Erythroblast (primary cell): ENCODE results near the gene MUTYH.
"Not testable (repeated sequence)": the region's sequence is repeated elsewhere in the genome, so short reads cannot be mapped to it uniquely, and the experiment has no call there.

Source experiments
- DNase-seq, 2 experiments: peaks; one replicate each; lab custom pipeline; 2025; lab: John Stamatoyannopoulos, UW
- GATA1 ChIP-seq: IDR thresholded peaks from 2 replicates; pipeline ENCODE4 v1.6.1; 2011; ENCODE audit warnings: low read depth, mild to moderate bottlenecking, control low read depth, low read length, moderate library complexity
- POLR2A ChIP-seq: IDR thresholded peaks from 2 replicates; pipeline ENCODE4 v1.6.1; 2011; ENCODE audit warnings: mild to moderate bottlenecking, low read length

Gene MUTYH

GRCh38 chr1:45364294-45364693 is 24.1 kb upstream of the MUTYH start:
- TF ChIP-seq GATA1 (no peak), POLR2A (no peak)
- no peak for DNase-seq

- not testable (repeated sequence) for DNase-seq
Measured at GRCh38 chr1:45360981-45361380, 20.7 kb upstream of the MUTYH start.

GRCh38 chr1:45359882-45360513 is 19.8 kb upstream of the MUTYH start:
- peak; percentile 70 to 78 for DNase-seq
- TF ChIP-seq POLR2A = no peak
- no peak for TF ChIP-seq GATA1

- no peak for DNase-seq
- no peak for TF ChIP-seq POLR2A
- no peak for TF ChIP-seq GATA1
Measured at GRCh38 chr1:45356186-45356585, 15.9 kb upstream of the MUTYH start.

GRCh38 chr1:45355683-45356082 is 15.4 kb upstream of the MUTYH start:
- DNase-seq = no peak
- TF ChIP-seq GATA1 = no peak
- TF ChIP-seq POLR2A = no peak

- no peak for DNase-seq
- TF ChIP-seq POLR2A (no peak), GATA1 (no peak)
Measured at GRCh38 chr1:45354838-45355237, 14.6 kb upstream of the MUTYH start.

GRCh38 chr1:45353685-45354084 is 13.4 kb upstream of the MUTYH start:
- TF ChIP-seq POLR2A = no peak
- no peak for TF ChIP-seq GATA1
- no peak for DNase-seq

- no peak for DNase-seq
Measured at GRCh38 chr1:45351508-45351907, 11.3 kb upstream of the MUTYH start.

GRCh38 chr1:45348966-45349677 is 8.9 kb upstream of the MUTYH start:
- no peak for TF ChIP-seq GATA1
- DNase-seq = peak in 1 of 2 experiments; percentile 20

More at GRCh38 chr1:45351508-45351907, 11.3 kb upstream of the MUTYH start:
- no peak for TF ChIP-seq GATA1
- TF ChIP-seq POLR2A = no peak

- no peak for DNase-seq
- TF ChIP-seq POLR2A (no peak), GATA1 (no peak)
Measured at GRCh38 chr1:45348609-45348965, 8.3 kb upstream of the MUTYH start.

GRCh38 chr1:45348020-45348419 is 7.8 kb upstream of the MUTYH start:
- TF ChIP-seq POLR2A = no peak
- TF ChIP-seq GATA1 = no peak
- no peak for DNase-seq

GRCh38 chr1:45346473-45346872 is 6.2 kb upstream of the MUTYH start:
- no peak for TF ChIP-seq GATA1
- no peak for TF ChIP-seq POLR2A

GRCh38 chr1:45345014-45345413 is 4.8 kb upstream of the MUTYH start:
- no peak for DNase-seq
- no peak for TF ChIP-seq GATA1

More at GRCh38 chr1:45346473-45346872, 6.2 kb upstream of the MUTYH start:
- DNase-seq = no peak

GRCh38 chr1:45344499-45344898 is 4.3 kb upstream of the MUTYH start:
- no peak for DNase-seq
- no peak for TF ChIP-seq GATA1
- TF ChIP-seq POLR2A = peak; percentile 28

- peak; percentile 53 to 60 for DNase-seq
Measured at GRCh38 chr1:45340816-45341466, 701 bp upstream of the MUTYH start.

More at GRCh38 chr1:45340816-45341466, 701 bp upstream of the MUTYH start:
- no peak for TF ChIP-seq POLR2A
- TF ChIP-seq GATA1 = no peak
